Gastrocnemius medialis (tissue), 4 donors: ENCODE measurements around the gene SASH3. TPM values are rescaled to one million over a fixed set of nuclear protein-coding genes. Genes with fewer than 3 reads are reported as not detected.

Source experiments
- ATAC-seq, 2 donors: fragments of 150-250 bp; one replicate each; pipeline ENCODE4 v1.9.1; 2016
- DNase-seq, 2 donors: peaks; one replicate each; pipeline ENCODE4 v3.0.0-alpha.2; 2019
- H3K27ac ChIP-seq, 4 donors: fragments of 200-600 bp; sonication (generic); 1 replicate in 1 of 4; 2 replicates in 3 of 4; pipeline ENCODE4 v1.5.1; 2016 to 2018; ENCODE audit warnings: mild to moderate bottlenecking in 2 of 4, moderate library complexity in 1 of 4
- H3K27me3 ChIP-seq, 3 donors: fragments of 200-600 bp; sonication (generic) in 2 of 3; 1 replicate in 1 of 3; 2 replicates in 2 of 3; pipeline versions ENCODE4 v1.5.1 to v1.6.0; 2016 to 2019; ENCODE audit warnings: mild to moderate bottlenecking in 1 of 3, moderate library complexity in 1 of 3
- H3K36me3 ChIP-seq, 2 donors: fragments of 200-600 bp; sonication (generic) in 1 of 2; one replicate each; pipeline ENCODE4 v1.5.1; 2017 to 2018
- H3K4me1 ChIP-seq, 2 donors: fragments of 200-600 bp; sonication (generic) in 1 of 2; one replicate each; pipeline ENCODE4 v1.5.1; 2016 to 2017; ENCODE audit warnings: mild to moderate bottlenecking in 2 of 2
- H3K4me3 ChIP-seq, 4 donors: fragments of 200-600 bp; sonication (generic) in 3 of 4; 1 replicate in 1 of 4; 2 replicates in 3 of 4; pipeline ENCODE4 v1.5.1; 2016 to 2019; ENCODE audit warnings: mild to moderate bottlenecking in 2 of 4
- H3K9me3 ChIP-seq, 3 donors: fragments of 200-600 bp; sonication (generic) in 2 of 3; 1 replicate in 1 of 3; 2 replicates in 2 of 3; pipeline ENCODE4 v1.5.1; 2016 to 2019
- POLR2A ChIP-seq, 2 donors: fragments of 450-650 bp; IDR thresholded peaks; one replicate each; pipeline ENCODE4 v1.6.1; 2017; ENCODE audit warnings: antibody characterized with exemption in 2 of 2, mild to moderate bottlenecking in 2 of 2, moderate library complexity in 2 of 2
- in situ Hi-C, 4 donors: fragments of 200-750 bp; cut with MboI; loops; one replicate each; pipeline versions ENCODE4 v1.15.0 to v1.8.0; 2017; ENCODE audit warnings: low sequenced_read_pairs in 4 of 4
- intact Hi-C: fragments of 100-400 bp; cut with DNase I; formaldehyde crosslinking; loops from one replicate; pipeline ENCODE4 v1.15.1; 2023; ENCODE audit warnings: low total_unique reads
- total RNA-seq, 4 donors: library from RNA; depleted of rRNA; stranded (reverse); fragments of >200 nt; gene quantifications; one replicate each; pipeline versions ENCODE4 v1.1.0 to v1.2.3, GENCODE V29; 2016
- TF ChIP-seq, protein P1 (sequence below), 5 experiments: fragments of 450-650 bp in 3 of 5; fragments of 200-600 bp in 2 of 5; sonication (generic) in 2 of 5; IDR thresholded peaks in 4 of 5; conservative IDR thresholded peaks in 1 of 5; 1 replicate in 4 of 5; 2 replicates in 1 of 5; pipeline ENCODE4 v1.5.1; 2016 to 2019; ENCODE audit warnings: antibody characterized with exemption in 5 of 5, mild to moderate bottlenecking in 3 of 5, moderate library complexity in 3 of 5

Gene SASH3
- total RNA-seq, 4 donors from 2014 or later = 1.3 to 2.2 (median 1.7) TPM

DNA sequence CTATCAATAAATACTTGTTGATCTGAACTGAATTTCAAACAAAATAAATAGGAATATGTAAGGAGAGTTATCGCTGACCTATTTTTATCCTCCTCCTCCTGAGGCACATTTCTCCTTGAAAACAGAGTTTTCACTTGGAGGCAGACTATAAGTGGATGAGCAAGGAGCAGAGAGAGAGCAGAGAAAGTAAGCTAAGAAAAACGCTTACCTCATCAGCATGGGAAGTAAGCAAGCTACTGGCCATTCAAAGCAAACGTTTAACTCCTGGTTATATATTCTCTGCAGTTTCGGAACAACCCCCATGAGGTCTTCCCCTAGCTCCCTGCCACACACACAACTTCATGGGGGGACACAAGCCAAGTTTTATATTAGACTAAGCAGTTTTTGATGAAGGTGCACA lies 50.7 kb downstream of the SASH3 start:
- no peaks in the 10 kb centered on the region for H3K9me3 ChIP-seq
- H3K27me3 ChIP-seq = no peaks in the 10 kb centered on the region
- in situ Hi-C loops = loop anchor here in 2 of 4 donors (25.0 kb wide), 2 partner anchors 193 to 218 kb away; no protein-coding TSS in a partner anchor
- H3K36me3 ChIP-seq = no peaks in the 10 kb centered on the region
- peaks cover 0 to 3% of the 10 kb centered on the region in 2 donors for H3K4me1 ChIP-seq
- no peak for TF ChIP-seq POLR2A (IDR thresholded peaks at IDR 0.05)
- TF ChIP-seq, protein P1, sequence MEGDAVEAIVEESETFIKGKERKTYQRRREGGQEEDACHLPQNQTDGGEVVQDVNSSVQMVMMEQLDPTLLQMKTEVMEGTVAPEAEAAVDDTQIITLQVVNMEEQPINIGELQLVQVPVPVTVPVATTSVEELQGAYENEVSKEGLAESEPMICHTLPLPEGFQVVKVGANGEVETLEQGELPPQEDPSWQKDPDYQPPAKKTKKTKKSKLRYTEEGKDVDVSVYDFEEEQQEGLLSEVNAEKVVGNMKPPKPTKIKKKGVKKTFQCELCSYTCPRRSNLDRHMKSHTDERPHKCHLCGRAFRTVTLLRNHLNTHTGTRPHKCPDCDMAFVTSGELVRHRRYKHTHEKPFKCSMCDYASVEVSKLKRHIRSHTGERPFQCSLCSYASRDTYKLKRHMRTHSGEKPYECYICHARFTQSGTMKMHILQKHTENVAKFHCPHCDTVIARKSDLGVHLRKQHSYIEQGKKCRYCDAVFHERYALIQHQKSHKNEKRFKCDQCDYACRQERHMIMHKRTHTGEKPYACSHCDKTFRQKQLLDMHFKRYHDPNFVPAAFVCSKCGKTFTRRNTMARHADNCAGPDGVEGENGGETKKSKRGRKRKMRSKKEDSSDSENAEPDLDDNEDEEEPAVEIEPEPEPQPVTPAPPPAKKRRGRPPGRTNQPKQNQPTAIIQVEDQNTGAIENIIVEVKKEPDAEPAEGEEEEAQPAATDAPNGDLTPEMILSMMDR (IDR thresholded peaks at IDR 0.05 in 4 of 5, conservative IDR thresholded peaks at IDR 0.05 in 1 of 5) = no peak
- intact Hi-C loops = no loop called here
- H3K4me3 ChIP-seq = no peak overlapping the region
- DNase-seq = no peak
- no peak for ATAC-seq
- no peak overlapping the region for H3K27ac ChIP-seq

DNA sequence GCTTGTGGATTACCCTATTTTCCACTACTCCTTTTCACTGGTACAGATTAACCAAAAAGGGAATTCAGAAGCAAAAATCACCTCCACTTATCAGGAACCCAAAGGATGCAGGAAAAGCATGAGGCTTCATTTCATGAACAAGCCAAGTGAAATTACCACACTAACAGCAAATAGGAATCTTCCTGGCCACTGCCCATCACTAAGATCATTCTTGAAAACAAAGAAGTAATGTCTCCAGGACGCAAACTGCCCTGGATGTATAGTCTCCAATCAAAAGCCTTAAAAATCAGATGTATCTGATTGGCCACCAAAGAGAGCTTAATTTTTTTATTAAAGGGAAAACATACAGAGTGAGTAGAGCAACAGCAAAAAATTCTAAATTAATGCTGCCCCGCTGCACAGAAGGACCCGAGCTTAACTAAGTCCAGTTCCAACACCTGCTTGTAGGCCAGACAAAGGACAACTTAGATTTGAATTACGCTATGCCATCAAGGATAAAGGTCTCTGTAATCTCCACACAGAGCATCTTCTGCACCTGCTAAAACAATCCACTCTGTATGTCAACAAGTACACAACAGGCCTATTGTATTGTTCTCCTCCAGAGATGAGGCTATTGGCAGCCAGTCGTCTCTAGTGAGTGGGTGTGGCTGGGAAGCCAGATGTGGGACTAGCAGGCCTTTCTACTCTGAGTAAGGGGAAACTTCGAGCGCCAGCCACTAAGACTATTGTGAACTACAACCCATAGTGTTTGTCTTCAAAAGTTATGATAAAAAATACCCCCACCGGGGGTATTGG lies 51.5 kb downstream of the SASH3 start:
- DNase-seq (peak in 1 of 2 donors; percentile 21), ATAC-seq (peak in 1 of 2 donors; percentile 26)
- H3K27me3 ChIP-seq = no peaks in the 10 kb centered on the region
- H3K4me3 ChIP-seq = no peak overlapping the region
- H3K27ac ChIP-seq = no peak overlapping the region
- intact Hi-C loops = no loop called here
- TF ChIP-seq, protein P1 (IDR thresholded peaks at IDR 0.05 in 4 of 5, conservative IDR thresholded peaks at IDR 0.05 in 1 of 5) = no peak
- TF ChIP-seq POLR2A (IDR thresholded peaks at IDR 0.05) = no peak
- H3K9me3 ChIP-seq = no peaks in the 10 kb centered on the region
- peaks cover 0 to 3% of the 10 kb centered on the region in 2 donors for H3K4me1 ChIP-seq
- in situ Hi-C loops = loop anchor here in 2 of 4 donors (25.0 kb wide), 2 partner anchors 194 to 219 kb away; no protein-coding TSS in a partner anchor
- H3K36me3 ChIP-seq = no peaks in the 10 kb centered on the region

DNA sequence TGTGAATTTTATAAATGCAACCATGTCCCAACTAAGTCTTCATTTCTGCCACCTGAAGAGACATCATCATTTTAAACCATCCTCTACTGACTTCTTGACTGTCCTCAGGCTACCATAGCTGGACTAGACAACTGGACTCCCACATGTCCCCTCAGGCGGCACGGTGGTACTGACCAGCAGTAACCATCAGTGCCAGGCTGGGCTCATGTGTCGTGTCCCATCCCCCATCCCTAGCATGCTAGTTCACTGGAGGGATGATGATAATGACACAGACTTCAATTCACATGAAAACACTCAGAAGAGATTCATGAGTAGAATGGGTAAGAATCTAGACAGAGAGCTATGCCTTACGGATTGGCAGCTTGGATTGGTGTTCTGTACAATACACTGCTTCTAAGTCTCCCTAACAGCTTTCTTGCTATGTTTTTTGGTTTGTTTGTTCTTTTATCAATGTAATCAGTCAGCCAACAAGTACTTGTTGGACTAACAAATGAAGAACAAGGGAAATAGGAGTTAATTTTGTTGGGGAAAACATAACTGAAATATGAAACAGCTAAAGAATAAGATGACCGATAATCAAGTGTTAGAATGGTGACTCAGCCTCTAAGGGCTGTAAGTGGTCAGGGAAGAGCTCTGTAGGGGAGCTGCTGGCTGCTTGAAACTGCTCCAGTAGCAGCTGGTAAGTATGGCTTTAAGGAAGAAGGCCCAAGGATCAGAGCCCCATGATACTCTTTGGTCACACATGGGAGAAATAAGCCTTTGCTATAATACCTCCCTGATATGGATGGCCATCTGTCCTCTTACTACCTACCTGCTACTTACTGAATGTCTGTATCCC lies 53.6 kb downstream of the SASH3 start:
- H3K36me3 ChIP-seq = no peaks in the 10 kb centered on the region
- H3K4me3 ChIP-seq = no peak overlapping the region
- no peaks in the 10 kb centered on the region for H3K9me3 ChIP-seq
- DNase-seq (no peak), ATAC-seq (no peak)
- H3K27ac ChIP-seq = no peak overlapping the region
- no peaks in the 10 kb centered on the region for H3K27me3 ChIP-seq
- intact Hi-C loops (no loop called here), in situ Hi-C loops (loop anchor here in 2 of 4 donors (25.0 kb wide), 2 partner anchors 196 to 221 kb away; no protein-coding TSS in a partner anchor)
- TF ChIP-seq, protein P1 (IDR thresholded peaks at IDR 0.05 in 4 of 5, conservative IDR thresholded peaks at IDR 0.05 in 1 of 5) = no peak
- TF ChIP-seq POLR2A (IDR thresholded peaks at IDR 0.05) = no peak
- peaks cover 0 to 3% of the 10 kb centered on the region in 2 donors for H3K4me1 ChIP-seq

DNA sequence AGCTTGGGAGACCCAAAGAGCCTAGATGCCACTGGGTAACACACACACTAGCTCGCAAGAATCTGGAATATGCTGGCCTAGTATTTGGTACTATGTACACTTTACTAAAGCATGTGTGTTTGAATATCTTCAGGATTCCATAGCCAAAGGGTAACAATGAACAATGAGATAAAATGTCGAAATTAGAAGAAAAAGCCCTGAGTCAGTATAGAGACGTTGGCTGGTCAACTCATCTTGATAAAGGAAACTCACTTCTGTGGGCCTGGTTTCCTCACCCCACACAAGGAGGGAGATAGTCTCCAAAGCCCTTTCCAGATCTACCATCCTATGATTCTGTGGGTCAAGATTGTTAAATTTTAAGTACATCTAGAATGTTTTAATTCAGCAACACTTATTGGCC lies 57.1 kb downstream of the SASH3 start:
- Histone ChIP-seq H3K27ac (no peak overlapping the region), H3K4me3 (no peak overlapping the region), H3K9me3 (no peaks in the 10 kb centered on the region), H3K36me3 (no peaks in the 10 kb centered on the region), H3K4me1 (no peaks in the 10 kb centered on the region), H3K27me3 (no peaks in the 10 kb centered on the region)
- intact Hi-C loops = no loop called here
- in situ Hi-C loops = loop anchor here in 2 of 4 donors (25.0 kb wide), 2 partner anchors 200 to 225 kb away; no protein-coding TSS in a partner anchor
- DNase-seq (no peak), ATAC-seq (no peak)
- TF ChIP-seq, protein P1 (IDR thresholded peaks at IDR 0.05 in 4 of 5, conservative IDR thresholded peaks at IDR 0.05 in 1 of 5) = no peak
- no peak for TF ChIP-seq POLR2A (IDR thresholded peaks at IDR 0.05)
